A673 (cell line): ENCODE results near the gene ARCN1. TPM values are rescaled to one million over a fixed set of nuclear protein-coding genes. Genes with fewer than 3 reads are reported as not detected.

ENCODE experiments used
- BruUV-seq: library from RNA; stranded (reverse); fragments of 400-500 nt; replicated peaks from 2 replicates; lab custom pipeline; 2021; lab: Mats Ljungman, UMichigan
- CTCF ChIA-PET: fragments of 300-600 bp; sonication (Branson Sonifier 250); formaldehyde crosslinking; loops from one replicate; lab custom pipeline; 2022; ENCODE audit warnings: antibody characterized with exemption; lab: Charles Lee
- POLR2A ChIA-PET: fragments of 300-600 bp; sonication (Branson Sonifier 250); formaldehyde crosslinking; loops from one replicate; lab custom pipeline; 2022; ENCODE audit warnings: antibody characterized with exemption; ENCODE audit not compliant: low non-redundant PET; lab: Charles Lee
- DNase-seq: peaks from one replicate; pipeline ENCODE4 v3.0.0-alpha.2; 2015; ENCODE audit warnings: low spot score
- H3K27ac ChIP-seq: fragments of 200-600 bp; sonication (generic); 2 replicates; pipeline ENCODE4 v1.5.1; 2016; ENCODE audit warnings: mixed run types, low read depth, mild to moderate bottlenecking, mixed read lengths, antibody characterized with exemption, low read length; ENCODE audit not compliant: poor library complexity, severe bottlenecking
- H3K27me3 ChIP-seq: fragments of 200-600 bp; sonication (generic); replicated peaks from 2 replicates; pipeline ENCODE4 v1.6.1; 2017; ENCODE audit warnings: mixed run types, low read depth, mild to moderate bottlenecking, mixed read lengths, antibody characterized with exemption, low read length; ENCODE audit not compliant: insufficient read depth, poor library complexity
- H3K36me3 ChIP-seq: fragments of 200-600 bp; sonication (generic); 2 replicates; pipeline ENCODE4 v1.6.1; 2016; ENCODE audit warnings: mixed run types, mild to moderate bottlenecking, mixed read lengths, antibody characterized with exemption, low read length; ENCODE audit not compliant: insufficient read depth, poor library complexity, severe bottlenecking
- H3K4me1 ChIP-seq: fragments of 200-600 bp; sonication (generic); 2 replicates; pipeline ENCODE4 v1.6.1; 2017; ENCODE audit warnings: mixed run types, mild to moderate bottlenecking, mixed read lengths, antibody characterized with exemption, low read length; ENCODE audit not compliant: insufficient read depth, poor library complexity, severe bottlenecking
- H3K4me3 ChIP-seq: fragments of 200-600 bp; sonication (generic); 2 replicates; pipeline ENCODE4 v1.5.1; 2016; ENCODE audit warnings: low read depth, mixed run types, mild to moderate bottlenecking, mixed read lengths, low read length; ENCODE audit not compliant: poor library complexity, severe bottlenecking
- H3K9me3 ChIP-seq: fragments of 200-600 bp; sonication (generic); 2 replicates; pipeline ENCODE4 v1.6.1; 2016; ENCODE audit warnings: mixed run types, low read depth, mild to moderate bottlenecking, mixed read lengths, antibody characterized with exemption, low read length; ENCODE audit not compliant: poor library complexity, severe bottlenecking
- CTCF ChIP-seq: fragments of 300-800, 200-600 bp; sonication (generic); conservative IDR thresholded peaks from 2 replicates; pipeline ENCODE4 v1.5.1; 2017; ENCODE audit warnings: low read depth, mild to moderate bottlenecking, antibody characterized with exemption, low read length, moderate library complexity, mixed read lengths
- EZH2 ChIP-seq: fragments of 200-600 bp; sonication (generic); IDR thresholded peaks from 2 replicates; pipeline ENCODE4 v1.6.1; 2017; ENCODE audit warnings: borderline replicate concordance, low read depth, mild to moderate bottlenecking, mixed read lengths, antibody characterized with exemption, low read length; ENCODE audit not compliant: poor library complexity, severe bottlenecking
- intact Hi-C: fragments of 100-400 bp; cut with micrococcal nuclease; formaldehyde crosslinking; loops from one replicate; pipeline ENCODE4 v1.10.0; 2022; ENCODE audit not compliant: unreplicated experiment
- total RNA-seq: library from RNA; stranded (reverse); gene quantifications from 2 replicates; pipeline ENCODE4 v1.2.3, GENCODE V29; 2021

The ARCN1 gene
- total RNA-seq, 1 experiment from 2014 or later: 220 TPM

- BruUV-seq: no TSS peak
Measured at GRCh38 chr11:118615976-118616371, 43.8 kb downstream of the ARCN1 start.

GRCh38 chr11:118618115-118618990 lies 46.1 kb downstream of the ARCN1 start:
- BruUV-seq: no TSS peak
- POLR2A ChIA-PET: no interaction called here

More at GRCh38 chr11:118615976-118616371, 43.8 kb downstream of the ARCN1 start:
- no peak for TF ChIP-seq CTCF
- TF ChIP-seq EZH2: no peak
- no peaks in the 10 kb centered on the region for H3K27me3 ChIP-seq
- no peak overlapping the region for H3K4me3 ChIP-seq
- ChIA-PET POLR2A (no interaction called here), CTCF (no interaction called here)
- peaks cover 28% of the 10 kb centered on the region for H3K4me1 ChIP-seq
- H3K27ac ChIP-seq: peak overlapping the region; percentile 10
- no peak for DNase-seq
- H3K36me3 ChIP-seq: no peaks in the 10 kb centered on the region
- intact Hi-C loops: no loop called here
- no peaks in the 10 kb centered on the region for H3K9me3 ChIP-seq

GRCh38 chr11:118618991-118619375 lies 46.8 kb downstream of the ARCN1 start:
- BruUV-seq: no TSS peak
- Histone ChIP-seq H3K27me3 (no peaks in the 10 kb centered on the region), H3K27ac (peak overlapping the region; percentile 38), H3K4me1 (peaks cover 46% of the 10 kb centered on the region), H3K9me3 (no peaks in the 10 kb centered on the region), H3K36me3 (no peaks in the 10 kb centered on the region), H3K4me3 (no peak overlapping the region)
- intact Hi-C loops: no loop called here
- no peak for TF ChIP-seq EZH2
- no peak for TF ChIP-seq CTCF
- DNase-seq: no peak
- POLR2A ChIA-PET: no interaction called here
- CTCF ChIA-PET: interaction anchor here (0.6 to 3.0 kb wide), 3 partner anchors 8 to 44 kb away, joined by 3 to 10 read pairs (median 3); no protein-coding TSS in a partner anchor

More at GRCh38 chr11:118618115-118618990, 46.1 kb downstream of the ARCN1 start:
- Histone ChIP-seq H3K4me3 (no peak overlapping the region), H3K36me3 (no peaks in the 10 kb centered on the region), H3K9me3 (no peaks in the 10 kb centered on the region), H3K27me3 (no peaks in the 10 kb centered on the region), H3K4me1 (peaks cover 45% of the 10 kb centered on the region), H3K27ac (peak overlapping the region; percentile 38)
- intact Hi-C loops: no loop called here
- TF ChIP-seq EZH2 (no peak), CTCF (no peak)
- CTCF ChIA-PET: interaction anchor here (0.6 to 1.3 kb wide), 2 partner anchors 23 to 43 kb away, joined by 3 read pairs; no protein-coding TSS in a partner anchor
- no peak for DNase-seq
